ENCODE measurements around the gene CDA. TPM values are rescaled to one million over a fixed set of nuclear protein-coding genes. Genes with fewer than 3 reads are reported as not detected.

Gene CDA
- total RNA-seq, 1 experiment from 2014 or later: 0.62 TPM

DNA sequence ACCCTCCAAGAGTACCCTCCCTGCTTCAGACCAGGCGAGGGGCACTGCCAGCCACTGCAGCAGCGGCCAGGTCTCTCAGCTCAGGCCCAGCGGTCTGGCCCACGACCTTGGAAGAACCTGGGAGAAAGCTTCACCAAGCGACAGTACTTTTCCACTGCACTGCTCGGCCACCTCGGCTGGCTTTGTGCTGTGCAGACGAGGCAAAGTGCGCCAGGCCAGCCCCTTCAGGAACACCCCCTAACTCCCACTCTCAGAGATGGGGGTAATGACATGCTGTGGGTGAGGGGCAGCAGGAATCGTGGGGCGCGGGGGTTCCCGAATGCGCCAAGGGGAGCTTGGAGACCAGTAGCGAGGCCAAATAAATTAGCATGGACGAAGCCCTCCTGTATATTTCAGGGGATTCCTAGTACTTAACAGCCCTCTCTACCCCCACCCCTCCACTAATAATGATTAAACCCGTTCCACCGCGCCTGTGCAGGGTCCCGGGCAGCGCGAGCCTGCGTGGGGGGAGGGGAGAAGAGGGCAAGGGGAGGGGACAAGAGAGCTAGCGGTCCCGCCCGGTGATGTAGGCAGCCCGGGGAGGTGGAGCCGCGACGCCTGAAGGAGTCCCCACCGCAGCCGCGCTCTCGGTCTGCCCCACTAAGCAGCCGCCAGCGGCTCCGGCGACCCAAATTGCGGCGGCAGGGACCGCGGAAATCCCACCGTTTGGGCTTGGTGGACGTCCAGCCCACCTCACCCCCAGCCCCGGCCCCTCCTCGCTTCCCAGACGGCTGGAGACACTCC lies 36.8 kb upstream of the CDA start, which contains the start of gene FAM43B:
Gene FAM43B (plus strand): TSS at position 629 of the 783 bp plus-strand sequence. CDS start 401 bp downstream, outside the sequence.
- Histone ChIP-seq H3K9me3 (ENCODE audit: control insufficient read depth, insufficient read depth, low read depth, low read length) (no peaks in the 10 kb centered on the region), H3K27me3 (ENCODE audit: control insufficient read depth, insufficient read depth, low read length) (peaks cover 7% of the 10 kb centered on the region; the same call in 1 of the 2 replicates), H3K4me1 (ENCODE audit: control insufficient read depth, insufficient read depth, low read length) (peaks cover 11% of the 10 kb centered on the region), H3K36me3 (ENCODE audit: control insufficient read depth, insufficient read depth, low read length) (no peaks in the 10 kb centered on the region), H3K27ac (ENCODE audit: low read length) (peak within 1 kb of the TSS; percentile 54), H3K4me3 (ENCODE audit: low read depth in 2 of 2, low read length in 2 of 2) (peak within 1 kb of the TSS; percentile 34 to 46)
- peak; percentile 78 for ATAC-seq
- intact Hi-C loops (cut with micrococcal nuclease; ENCODE audit: unreplicated experiment): no loop called here
- DNase-seq (ENCODE audit: low read depth, low spot score): no peak
- in situ Hi-C loops (cut with HindIII; ENCODE audit: low pct_unique_long_range_greater_than_20kb, low sequenced_read_pairs): no loop called here
- BruUV-seq (replicated peaks): no TSS peak
- ChIA-PET POLR2A (interaction anchor here (0.6 kb wide), 1 partner anchor 168 kb away, joined by 10 read pairs; no protein-coding TSS in a partner anchor), CTCF (no interaction called here)
- TF ChIP-seq REST (IDR thresholded peaks at IDR 0.05; ENCODE audit: insufficient read depth in 1 of 2, low read depth in 2 of 2, low read length in 1 of 2) (no peak), TCF7L2 (IDR thresholded peaks at IDR 0.05; ENCODE audit: low read depth, low read length) (no peak), SIN3A (IDR thresholded peaks at IDR 0.05; ENCODE audit: borderline replicate concordance, insufficient read depth, low read depth, low read length) (no peak), POLR2AphosphoS5 (IDR thresholded peaks at IDR 0.05; ENCODE audit: low read depth, low read length) (no peak)
- TF ChIP-seq, protein P1, sequence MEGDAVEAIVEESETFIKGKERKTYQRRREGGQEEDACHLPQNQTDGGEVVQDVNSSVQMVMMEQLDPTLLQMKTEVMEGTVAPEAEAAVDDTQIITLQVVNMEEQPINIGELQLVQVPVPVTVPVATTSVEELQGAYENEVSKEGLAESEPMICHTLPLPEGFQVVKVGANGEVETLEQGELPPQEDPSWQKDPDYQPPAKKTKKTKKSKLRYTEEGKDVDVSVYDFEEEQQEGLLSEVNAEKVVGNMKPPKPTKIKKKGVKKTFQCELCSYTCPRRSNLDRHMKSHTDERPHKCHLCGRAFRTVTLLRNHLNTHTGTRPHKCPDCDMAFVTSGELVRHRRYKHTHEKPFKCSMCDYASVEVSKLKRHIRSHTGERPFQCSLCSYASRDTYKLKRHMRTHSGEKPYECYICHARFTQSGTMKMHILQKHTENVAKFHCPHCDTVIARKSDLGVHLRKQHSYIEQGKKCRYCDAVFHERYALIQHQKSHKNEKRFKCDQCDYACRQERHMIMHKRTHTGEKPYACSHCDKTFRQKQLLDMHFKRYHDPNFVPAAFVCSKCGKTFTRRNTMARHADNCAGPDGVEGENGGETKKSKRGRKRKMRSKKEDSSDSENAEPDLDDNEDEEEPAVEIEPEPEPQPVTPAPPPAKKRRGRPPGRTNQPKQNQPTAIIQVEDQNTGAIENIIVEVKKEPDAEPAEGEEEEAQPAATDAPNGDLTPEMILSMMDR (IDR thresholded peaks at IDR 0.05): no peak

GRCh38 chr1:20552728-20553445 lies 36.0 kb upstream of the CDA start:
- ChIA-PET POLR2A (interaction anchor here (0.6 kb wide), 1 partner anchor 169 kb away, joined by 10 read pairs; no protein-coding TSS in a partner anchor), CTCF (interaction anchor here (0.5 kb wide), 1 partner anchor 93 kb away, joined by 8 read pairs; no protein-coding TSS in a partner anchor)
- Histone ChIP-seq H3K4me3 (ENCODE audit: low read depth in 2 of 2, low read length in 2 of 2) (peak overlapping the region; percentile 34 to 46), H3K9me3 (ENCODE audit: control insufficient read depth, insufficient read depth, low read depth, low read length) (no peaks in the 10 kb centered on the region), H3K4me1 (ENCODE audit: control insufficient read depth, insufficient read depth, low read length) (peaks cover 11% of the 10 kb centered on the region), H3K36me3 (ENCODE audit: control insufficient read depth, insufficient read depth, low read length) (no peaks in the 10 kb centered on the region), H3K27ac (ENCODE audit: low read length) (no peak overlapping the region), H3K27me3 (ENCODE audit: control insufficient read depth, insufficient read depth, low read length) (peaks cover 7% of the 10 kb centered on the region; the same call in 1 of the 2 replicates)
- intact Hi-C loops (cut with micrococcal nuclease; ENCODE audit: unreplicated experiment) (no loop called here), in situ Hi-C loops (cut with HindIII; ENCODE audit: low pct_unique_long_range_greater_than_20kb, low sequenced_read_pairs) (no loop called here)
- BruUV-seq (replicated peaks): no TSS peak
- no peak for TF ChIP-seq SIN3A (IDR thresholded peaks at IDR 0.05; ENCODE audit: borderline replicate concordance, insufficient read depth, low read depth, low read length)
- TF ChIP-seq REST (IDR thresholded peaks at IDR 0.05; ENCODE audit: insufficient read depth in 1 of 2, low read depth in 2 of 2, low read length in 1 of 2): no peak
- TF ChIP-seq, protein P1 (IDR thresholded peaks at IDR 0.05): no peak
- TF ChIP-seq POLR2AphosphoS5 (IDR thresholded peaks at IDR 0.05; ENCODE audit: low read depth, low read length): no peak
- no peak for TF ChIP-seq TCF7L2 (IDR thresholded peaks at IDR 0.05; ENCODE audit: low read depth, low read length)
- ATAC-seq (peak; percentile 57), DNase-seq (ENCODE audit: low read depth, low spot score) (no peak)

Measured in Panc1 (cell line).